Neuronal stem cell (in vitro differentiated cells): ENCODE measurements around the gene GALM. TPM values are rescaled to one million over a fixed set of nuclear protein-coding genes. Genes with fewer than 3 reads are reported as not detected.

Experiments used
- DNase-seq: peaks from one replicate; pipeline ENCODE4 v3.0.0-alpha.2; 2013; ENCODE audit warnings: low spot score
- H2AFZ ChIP-seq: one replicate; pipeline ENCODE4 v1.6.1; 2013; ENCODE audit warnings: mild to moderate bottlenecking, low read length, inconsistent platforms
- H2AK5ac ChIP-seq: 2 replicates; pipeline ENCODE4 v1.6.1; 2013; ENCODE audit warnings: low read depth, mild to moderate bottlenecking, inconsistent platforms, low read length, moderate library complexity, mixed read lengths
- H2BK120ac ChIP-seq: 2 replicates; pipeline ENCODE4 v1.6.1; 2013; ENCODE audit warnings: low read depth, mild to moderate bottlenecking, inconsistent platforms, low read length, moderate library complexity, mixed read lengths
- H2BK12ac ChIP-seq: one replicate; pipeline ENCODE4 v1.6.1; 2013; ENCODE audit warnings: low read length, inconsistent platforms
- H2BK15ac ChIP-seq: 2 replicates; pipeline ENCODE4 v1.6.1; 2013; ENCODE audit warnings: mild to moderate bottlenecking, low read length, inconsistent platforms, mixed read lengths
- H2BK5ac ChIP-seq: one replicate; pipeline ENCODE4 v1.6.1; 2013; ENCODE audit warnings: inconsistent platforms, mild to moderate bottlenecking, low read length, moderate library complexity
- H3K14ac ChIP-seq: one replicate; pipeline ENCODE4 v1.6.1; 2013; ENCODE audit warnings: low read length, inconsistent platforms
- H3K18ac ChIP-seq: 2 replicates; pipeline ENCODE4 v1.6.1; 2013; ENCODE audit warnings: low read length, inconsistent platforms
- H3K23ac ChIP-seq: 2 replicates; pipeline ENCODE4 v1.6.1; 2013; ENCODE audit warnings: low read depth, mild to moderate bottlenecking, mixed read lengths, low read length, inconsistent platforms; ENCODE audit not compliant: poor library complexity
- H3K27ac ChIP-seq: replicated peaks from 3 replicates; pipeline ENCODE4 v1.5.1; 2013; ENCODE audit warnings: low read length, inconsistent platforms
- H3K27me3 ChIP-seq, 3 experiments: 2 replicates each; pipeline ENCODE4 v1.6.1; 2013; ENCODE audit warnings: low read length in 3 of 3, mild to moderate bottlenecking in 2 of 3, inconsistent platforms in 1 of 3, low read depth in 1 of 3, mixed read lengths in 1 of 3, moderate library complexity in 1 of 3; ENCODE audit not compliant: control insufficient read depth in 3 of 3, insufficient read depth in 3 of 3
- H3K36me3 ChIP-seq, 2 donors: replicated peaks in 1 of 2; 2 replicates each; pipeline ENCODE4 v1.6.1; 2013; ENCODE audit warnings: low read length in 2 of 2; ENCODE audit not compliant: control insufficient read depth in 2 of 2, insufficient read depth in 2 of 2
- H3K4ac ChIP-seq: 2 replicates; pipeline ENCODE4 v1.6.1; 2013; ENCODE audit warnings: inconsistent platforms, mild to moderate bottlenecking, low read length, moderate library complexity
- H3K4me1 ChIP-seq, 2 donors: 1 replicate in 1 of 2; 2 replicates in 1 of 2; pipeline ENCODE4 v1.6.1; 2013; ENCODE audit warnings: low read length in 2 of 2, low read depth in 1 of 2; ENCODE audit not compliant: control insufficient read depth in 2 of 2, insufficient read depth in 1 of 2
- H3K4me2 ChIP-seq: one replicate; pipeline ENCODE4 v1.6.1; 2013; ENCODE audit warnings: mild to moderate bottlenecking, low read length, inconsistent platforms; ENCODE audit not compliant: insufficient read depth, poor library complexity, severe bottlenecking
- H3K4me3 ChIP-seq, 2 donors: 2 replicates each; pipeline ENCODE4 v1.5.1; 2013; ENCODE audit warnings: low read length in 2 of 2, mild to moderate bottlenecking in 2 of 2, inconsistent platforms in 1 of 2, moderate library complexity in 1 of 2
- H3K79me1 ChIP-seq: one replicate; pipeline ENCODE4 v1.6.1; 2013; ENCODE audit warnings: low read depth, mild to moderate bottlenecking, inconsistent platforms, low read length, moderate library complexity
- H3K9ac ChIP-seq: one replicate; pipeline ENCODE4 v1.6.1; 2013; ENCODE audit warnings: mild to moderate bottlenecking, low read depth, low read length, inconsistent platforms; ENCODE audit not compliant: poor library complexity
- H3K9me3 ChIP-seq, 2 donors: replicated peaks in 1 of 2; 2 replicates each; pipeline versions ENCODE3 to v1.6.1; 2013; ENCODE audit warnings: low read length in 2 of 2, mild to moderate bottlenecking in 2 of 2, inconsistent platforms in 1 of 2, low read depth in 1 of 2, mixed read lengths in 1 of 2, moderate library complexity in 1 of 2; ENCODE audit not compliant: control insufficient read depth in 2 of 2, insufficient read depth in 1 of 2
- H4K8ac ChIP-seq: one replicate; pipeline ENCODE4 v1.6.1; 2013; ENCODE audit warnings: low read depth, mild to moderate bottlenecking, inconsistent platforms, low read length, moderate library complexity
- H4K91ac ChIP-seq: one replicate; pipeline ENCODE4 v1.6.1; 2013; ENCODE audit warnings: low read length, low read depth, mild to moderate bottlenecking, inconsistent platforms; ENCODE audit not compliant: poor library complexity
- WGBS, 2 donors: extraction: QIAGEN DNeasy Blood & Tissue Kit; methylation state at CpG; one replicate each; pipeline ENCODE4 v1.1.7; 2013; ENCODE audit warnings: missing lambda C conversion rate in 2 of 2, mixed read lengths in 1 of 2; ENCODE audit not compliant: insufficient read length in 2 of 2, insufficient replicate concordance in 1 of 2; ENCODE audit errors: extremely low coverage in 2 of 2; 5-methylcytosine and 5-hydroxymethylcytosine counted together
- polyA plus RNA-seq, 2 experiments: library from polyadenylated mRNA; stranded (reverse); fragments of 200-250 nt; gene quantifications; one replicate each; pipeline ENCODE4 v1.2.3, GENCODE V29; 2013

Gene GALM
- 10.8 TPM for polyA plus RNA-seq (2013, experiment 1 of 2)
- 10.4 TPM for polyA plus RNA-seq (2013, experiment 2 of 2)

- no peaks in the 10 kb centered on the region for H3K79me1 ChIP-seq
- peak; percentile 86 for DNase-seq
- no peak within 1 kb of the TSS for H3K14ac ChIP-seq
- H3K18ac ChIP-seq, result peak within 1 kb of the TSS; percentile 66
- no peak within 1 kb of the TSS for H2BK120ac ChIP-seq
- H3K9me3 ChIP-seq, result no peaks in the 10 kb centered on the region
- H3K4me1 ChIP-seq, result peaks cover 0 to 2% of the 10 kb centered on the region in 2 donors
- H3K9ac ChIP-seq, result peak within 1 kb of the TSS; percentile 83
- no peak within 1 kb of the TSS for H2BK15ac ChIP-seq
- no peaks in the 10 kb centered on the region for H3K27me3 ChIP-seq
- H3K4ac ChIP-seq, result no peak within 1 kb of the TSS
- peak within 1 kb of the TSS; percentile 72 to 88 for H3K4me3 ChIP-seq
- peak within 1 kb of the TSS; percentile 26 for H3K27ac ChIP-seq
- H2AK5ac ChIP-seq, result no peak within 1 kb of the TSS
- no peak within 1 kb of the TSS for H2BK12ac ChIP-seq
- WGBS, 2 donors, result no CpG with 5 or more reads among the region's 26 CpGs
- H4K91ac ChIP-seq, result no peak within 1 kb of the TSS
- H3K23ac ChIP-seq, result peak within 1 kb of the TSS; percentile 67
- H2AFZ ChIP-seq, result peak within 1 kb of the TSS; percentile 88
- peak within 1 kb of the TSS; percentile 33 for H4K8ac ChIP-seq
- no peak within 1 kb of the TSS for H2BK5ac ChIP-seq
- peak within 1 kb of the TSS; percentile 78 for H3K4me2 ChIP-seq
- no peaks in the 10 kb centered on the region for H3K36me3 ChIP-seq
Measured at GRCh38 chr2:38665854-38666555, at the start of gene GALM. GALM (plus strand) TSS chr2:38666114; CDS start chr2:38666162, 48 bp downstream.

GRCh38 chr2:38617301-38617700 lies 48.6 kb upstream of the GALM start:
- no peak overlapping the region for H3K4me3 ChIP-seq
- H2AK5ac ChIP-seq, result no peak overlapping the region
- no peaks in the 10 kb centered on the region for H3K79me1 ChIP-seq
- H3K4me1 ChIP-seq, result peaks cover 0 to 2% of the 10 kb centered on the region in 2 donors
- H3K23ac ChIP-seq, result no peak overlapping the region
- no peak overlapping the region for H3K18ac ChIP-seq
- H2BK12ac ChIP-seq, result no peak overlapping the region
- H2BK5ac ChIP-seq, result no peak overlapping the region
- H4K91ac ChIP-seq, result no peak overlapping the region
- no peak overlapping the region for H3K14ac ChIP-seq
- no peak overlapping the region for H3K27ac ChIP-seq
- no peaks in the 10 kb centered on the region for H3K9me3 ChIP-seq
- no peak overlapping the region for H2BK120ac ChIP-seq
- no peaks in the 10 kb centered on the region for H3K36me3 ChIP-seq
- no peak overlapping the region for H4K8ac ChIP-seq
- no peak overlapping the region for H3K4ac ChIP-seq
- no peak overlapping the region for H2AFZ ChIP-seq
- no CpG with 5 or more reads among the region's 3 CpGs for WGBS, 2 donors
- H2BK15ac ChIP-seq, result no peak overlapping the region
- H3K9ac ChIP-seq, result no peak overlapping the region
- H3K27me3 ChIP-seq, result no peaks in the 10 kb centered on the region
- no peak for DNase-seq
- no peak overlapping the region for H3K4me2 ChIP-seq

- no CpG with 5 or more reads among the region's 4 CpGs for WGBS, 2 donors
- no peak overlapping the region for H3K14ac ChIP-seq
Measured at GRCh38 chr2:38619458-38620164, 46.3 kb upstream of the GALM start.

GRCh38 chr2:38620282-38620977 lies 45.5 kb upstream of the GALM start:
- Histone ChIP-seq H3K4ac (no peak overlapping the region), H2BK12ac (no peak overlapping the region), H3K79me1 (no peaks in the 10 kb centered on the region), H3K4me1 (peaks cover 0 to 2% of the 10 kb centered on the region in 2 donors), H3K4me2 (no peak overlapping the region), H2AFZ (no peak overlapping the region), H2AK5ac (no peak overlapping the region), H4K91ac (no peak overlapping the region), H3K9ac (no peak overlapping the region), H2BK120ac (no peak overlapping the region), H3K23ac (no peak overlapping the region), H3K27me3 (no peaks in the 10 kb centered on the region), H3K9me3 (no peaks in the 10 kb centered on the region), H3K27ac (no peak overlapping the region), H3K18ac (no peak overlapping the region), H2BK5ac (no peak overlapping the region), H3K14ac (no peak overlapping the region), H4K8ac (no peak overlapping the region), H3K4me3 (no peak overlapping the region), H2BK15ac (no peak overlapping the region), H3K36me3 (no peaks in the 10 kb centered on the region)
- no peak for DNase-seq
- WGBS, 2 donors, result no CpG with 5 or more reads among the region's 7 CpGs

More at GRCh38 chr2:38619458-38620164, 46.3 kb upstream of the GALM start:
- no peak overlapping the region for H3K4me2 ChIP-seq
- H3K23ac ChIP-seq, result no peak overlapping the region
- no peak for DNase-seq
- no peak overlapping the region for H4K8ac ChIP-seq
- H3K4me3 ChIP-seq, result no peak overlapping the region
- H3K4me1 ChIP-seq, result peaks cover 0 to 2% of the 10 kb centered on the region in 2 donors
- no peak overlapping the region for H2BK15ac ChIP-seq
- no peaks in the 10 kb centered on the region for H3K9me3 ChIP-seq
- no peak overlapping the region for H3K18ac ChIP-seq
- H3K4ac ChIP-seq, result no peak overlapping the region
- H2BK12ac ChIP-seq, result no peak overlapping the region
- no peak overlapping the region for H2AFZ ChIP-seq
- no peak overlapping the region for H3K9ac ChIP-seq
- H3K79me1 ChIP-seq, result no peaks in the 10 kb centered on the region
- H3K27ac ChIP-seq, result no peak overlapping the region
- H4K91ac ChIP-seq, result no peak overlapping the region
- no peak overlapping the region for H2BK5ac ChIP-seq
- no peak overlapping the region for H2BK120ac ChIP-seq
- H3K36me3 ChIP-seq, result no peaks in the 10 kb centered on the region
- no peaks in the 10 kb centered on the region for H3K27me3 ChIP-seq
- H2AK5ac ChIP-seq, result no peak overlapping the region
